NOMO-1 treated with DMSO at 0.1 percent for 48 hours (cell line): ENCODE data around the gene FAM20A.

Source experiments
- DNase-seq: peaks from one replicate; lab custom pipeline; 2025; ENCODE audit not compliant: unreplicated experiment; lab: John Stamatoyannopoulos, UW

The FAM20A gene

GRCh38 chr17:68600931-68601564 lies at the start of gene FAM20A:
Gene FAM20A (minus strand): TSS chr17:68601367. CDS start chr17:68600666, 701 bp downstream.
- no peak for DNase-seq

- DNase-seq, result no peak
These were observed 48.2 kb upstream of the FAM20A start for GRCh38 chr17:68649324-68649723.

GRCh38 chr17:68646626-68647526 lies 45.7 kb upstream of the FAM20A start:
- no peak for DNase-seq

- no peak for DNase-seq
These were observed 40.9 kb upstream of the FAM20A start for GRCh38 chr17:68642118-68642412.

GRCh38 chr17:68641276-68642117 lies 40.3 kb upstream of the FAM20A start:
- no peak for DNase-seq

GRCh38 chr17:68640242-68640989 lies 39.2 kb upstream of the FAM20A start:
- DNase-seq, result no peak

GRCh38 chr17:68634345-68634876 lies 33.2 kb upstream of the FAM20A start:
- DNase-seq, result no peak

- DNase-seq, result no peak
These were observed 27.4 kb upstream of the FAM20A start for GRCh38 chr17:68628576-68628957.

GRCh38 chr17:68627956-68628575 lies 26.9 kb upstream of the FAM20A start:
- DNase-seq, result no peak

GRCh38 chr17:68624381-68624780 lies 23.2 kb upstream of the FAM20A start:
- no peak for DNase-seq

GRCh38 chr17:68623811-68624210 lies 22.6 kb upstream of the FAM20A start:
- DNase-seq, result no peak

GRCh38 chr17:68622423-68622822 lies 21.3 kb upstream of the FAM20A start:
- DNase-seq, result no peak

- no peak for DNase-seq
These were observed 19.9 kb upstream of the FAM20A start for GRCh38 chr17:68621065-68621464.

GRCh38 chr17:68616334-68616733 lies 15.2 kb upstream of the FAM20A start:
- no peak for DNase-seq

GRCh38 chr17:68614718-68615117 lies 13.6 kb upstream of the FAM20A start:
- DNase-seq, result no peak

GRCh38 chr17:68613739-68614298 lies 12.7 kb upstream of the FAM20A start:
- peak; percentile 74 for DNase-seq

- DNase-seq, result no peak
These were observed 11.7 kb upstream of the FAM20A start for GRCh38 chr17:68612923-68613292.

- no peak for DNase-seq
These were observed 11.2 kb upstream of the FAM20A start for GRCh38 chr17:68612209-68612922.
